GM18870 (cell line): ENCODE measurements around the gene WDR33.

Source experiments
- ATAC-seq: cut with Tn5 transposase; IDR thresholded peaks from one replicate; pipeline ENCODE4 v1.9.1; 2021; ENCODE audit warnings: moderate library complexity; ENCODE audit not compliant: unreplicated experiment

The WDR33 gene

GRCh38 chr2:127658641-127659407 lies 152.1 kb downstream of the WDR33 start:
- ATAC-seq = no peak

DNA sequence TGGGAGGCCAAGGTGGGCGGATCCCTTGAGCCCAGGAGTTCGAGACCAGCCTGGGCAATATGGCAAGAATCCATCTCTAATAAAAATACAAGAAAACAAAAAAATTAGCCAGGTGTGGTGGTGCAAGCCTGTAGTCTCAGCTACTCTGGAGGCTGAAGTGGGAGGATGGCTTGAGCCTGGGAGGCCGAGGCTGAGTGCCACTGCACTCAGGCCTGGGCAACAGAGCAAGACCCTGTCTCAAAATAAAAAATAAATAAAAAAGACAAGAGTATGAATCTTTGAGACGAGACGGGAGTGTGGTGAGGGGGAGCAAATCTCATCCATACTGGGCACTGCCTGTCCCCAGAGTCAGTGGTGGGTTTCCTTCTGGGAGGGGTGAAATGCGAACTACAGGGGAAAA lies 152.8 kb downstream of the WDR33 start:
- no peak for ATAC-seq

- no peak for ATAC-seq
These were observed 153.8 kb downstream of the WDR33 start for GRCh38 chr2:127657232-127657595.

DNA sequence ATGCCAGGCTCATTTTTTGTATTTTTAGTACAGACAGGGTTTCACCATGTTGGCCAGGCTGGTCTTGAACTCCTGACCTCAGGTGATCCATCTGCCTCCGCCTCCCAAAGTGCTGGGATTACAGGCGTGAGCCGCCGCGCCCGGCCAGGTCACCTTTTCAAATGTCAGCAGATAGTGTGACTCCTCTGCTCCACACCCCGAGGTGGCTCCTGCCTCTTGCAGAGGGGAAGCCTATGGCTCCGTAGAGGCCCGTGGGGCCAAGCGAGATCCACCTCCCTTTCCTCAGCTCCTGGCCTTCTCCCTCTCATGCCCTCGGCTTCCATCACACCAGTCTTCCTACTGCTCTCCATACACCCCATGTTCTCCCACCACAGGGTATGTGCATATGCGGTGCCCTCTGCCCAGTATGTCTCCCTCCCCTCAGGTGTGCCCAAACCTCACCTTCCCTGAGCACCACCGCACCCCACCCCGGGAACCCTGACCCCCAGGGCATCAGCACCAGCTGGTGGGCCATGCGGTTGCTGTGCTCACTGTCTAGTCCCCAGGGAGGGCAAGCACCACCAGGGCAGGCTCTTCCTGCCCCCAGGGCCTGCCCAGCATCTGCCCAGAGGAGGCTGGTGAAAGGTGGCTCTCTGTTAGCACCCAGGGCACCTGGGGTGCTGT lies 154.3 kb downstream of the WDR33 start:
- no peak for ATAC-seq

- ATAC-seq = no peak
These were observed 155.5 kb downstream of the WDR33 start for GRCh38 chr2:127655209-127656073.

- no peak for ATAC-seq
These were observed 156.2 kb downstream of the WDR33 start for GRCh38 chr2:127654838-127655175.

DNA sequence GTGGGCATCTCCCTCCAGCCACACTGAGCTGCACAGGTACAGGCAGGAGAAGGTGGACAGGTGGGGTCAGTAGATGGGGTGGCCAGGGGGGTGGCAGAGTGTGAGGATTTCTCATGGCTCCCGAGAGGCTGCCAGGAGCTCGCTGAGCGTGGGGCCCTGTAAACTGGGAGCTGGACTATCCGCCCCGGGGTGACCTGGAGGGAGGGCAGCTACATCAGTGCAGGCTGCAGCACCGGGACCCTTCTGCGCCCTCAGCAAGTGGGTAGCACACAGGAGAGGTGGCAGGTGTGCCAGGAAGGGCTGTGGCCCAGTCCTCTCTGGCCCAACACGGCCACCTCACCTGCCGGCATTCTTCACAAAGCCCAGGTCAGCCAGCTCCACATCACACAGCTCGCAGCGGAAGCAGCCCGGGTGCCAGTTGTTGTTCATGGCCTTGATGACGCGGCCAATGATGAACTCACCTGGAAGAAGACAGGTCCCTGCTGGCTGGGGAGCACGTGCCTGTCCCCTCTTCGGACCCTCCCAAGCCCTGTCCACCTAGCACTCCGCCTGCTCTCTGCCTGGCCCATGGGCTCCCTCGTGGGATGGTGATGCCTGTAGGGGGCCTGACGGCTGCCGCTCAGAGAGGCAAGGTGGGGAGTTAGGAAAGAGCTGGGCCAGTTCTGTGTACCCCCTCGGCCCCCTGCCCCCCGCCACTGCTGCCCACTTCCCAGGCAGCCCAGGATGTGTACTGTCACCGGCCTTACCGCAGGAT lies 156.7 kb downstream of the WDR33 start:
- no peak for ATAC-seq

DNA sequence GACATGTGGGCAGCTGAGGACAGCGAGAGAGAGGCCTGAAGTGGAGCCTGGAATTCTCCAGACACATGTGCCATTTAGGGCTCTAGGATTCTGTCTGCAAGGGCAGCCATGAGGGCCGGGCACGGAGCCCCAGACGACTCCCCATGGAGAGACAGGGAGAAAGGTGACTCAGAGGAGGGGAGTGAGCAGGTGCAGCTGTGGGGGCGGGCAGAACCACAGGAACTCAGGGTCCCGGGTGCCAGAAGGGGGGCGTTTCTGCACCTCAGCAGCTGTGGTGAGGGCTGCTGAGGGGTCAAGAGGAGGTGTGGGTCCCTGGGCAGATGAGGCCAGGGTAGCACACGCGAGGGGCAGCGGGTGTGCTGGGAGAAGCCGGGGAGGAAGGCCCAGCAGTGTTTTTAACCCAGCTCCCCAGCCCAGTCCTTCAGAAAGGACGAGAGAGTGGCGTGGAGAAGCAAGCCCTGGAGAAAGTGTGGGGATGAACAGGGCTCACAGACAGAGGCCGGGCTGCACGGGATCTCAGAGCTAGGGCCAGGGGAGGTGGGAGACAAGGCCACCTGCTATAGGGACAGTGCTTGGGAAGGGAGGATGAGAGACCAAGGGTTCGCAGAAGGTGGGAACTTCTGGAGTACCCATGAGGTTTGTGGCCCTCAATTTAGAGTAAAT lies 157.4 kb downstream of the WDR33 start:
- no peak for ATAC-seq

- no peak for ATAC-seq
These were observed 158.1 kb downstream of the WDR33 start for GRCh38 chr2:127652786-127653357.

DNA sequence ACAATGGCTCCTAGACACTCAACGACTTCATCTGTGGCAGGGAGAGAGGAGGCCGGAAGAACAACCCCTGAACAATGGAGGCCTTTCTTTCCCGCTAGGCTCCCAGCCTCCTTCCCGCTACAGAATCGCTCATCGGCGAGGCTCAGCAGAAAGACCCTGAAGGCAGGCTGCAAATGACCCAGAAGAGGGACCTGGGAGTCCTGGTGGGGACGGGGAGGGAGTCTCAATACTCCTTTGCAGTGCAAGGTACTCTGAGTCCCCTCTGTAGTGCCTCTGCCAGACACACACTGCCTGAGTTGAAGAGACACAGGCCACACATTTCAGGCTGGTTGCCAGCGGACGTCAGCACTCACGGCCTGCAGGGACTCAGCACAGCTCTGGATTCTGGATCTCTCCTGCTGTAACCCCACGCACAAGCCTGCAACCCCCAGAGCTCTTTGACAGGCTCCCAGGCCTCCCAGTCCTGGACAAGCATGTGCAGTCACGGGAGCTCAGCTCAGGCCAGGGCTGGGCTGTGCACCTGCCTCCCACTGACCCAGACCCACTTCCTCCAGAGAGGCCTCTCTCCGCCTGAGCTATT lies 158.9 kb downstream of the WDR33 start:
- no peak for ATAC-seq

GRCh38 chr2:127651381-127651809 lies 159.6 kb downstream of the WDR33 start:
- ATAC-seq = no peak
